Activated CD4-positive, alpha-beta T cell treated with anti-CD3 and anti-CD28 coated beads for 36 hours (primary cell): ENCODE data around the gene FAM107B. TPM values are rescaled to one million over a fixed set of nuclear protein-coding genes. Genes with fewer than 3 reads are reported as not detected.

ENCODE experiments used
- ATAC-seq: fragments of 200-7000 bp; cut with Tn5 transposase; one replicate; pipeline ENCODE4 v1.10.0; 2021; ENCODE audit warnings: mild to moderate bottlenecking, moderate library complexity
- CTCF ChIA-PET: fragments of 350-600 bp; sonication (Branson Sonifier 250); formaldehyde crosslinking; loops from one replicate; lab custom pipeline; 2021; ENCODE audit warnings: antibody characterized with exemption; lab: Charles Lee
- POLR2A ChIA-PET: fragments of 350-600 bp; sonication (Branson Sonifier 250); formaldehyde crosslinking; loops from one replicate; lab custom pipeline; 2021; ENCODE audit warnings: antibody characterized with exemption, inconsistent platforms; lab: Charles Lee
- DNase-seq: peaks from one replicate; pipeline ENCODE4 v3.0.0-alpha.2; 2020
- H3K27ac Mint-ChIP-seq: one replicate; pipeline ENCODE4 v1.8.0; 2021; ENCODE audit warnings: mixed read lengths
- H3K27me3 Mint-ChIP-seq: one replicate; pipeline ENCODE4 v1.8.0; 2021; ENCODE audit warnings: mixed read lengths
- H3K36me3 Mint-ChIP-seq: one replicate; pipeline ENCODE4 v1.8.0; 2021; ENCODE audit warnings: low read depth, mixed read lengths
- H3K4me1 Mint-ChIP-seq: one replicate; pipeline ENCODE4 v1.8.0; 2021; ENCODE audit warnings: mixed read lengths
- H3K4me3 Mint-ChIP-seq: one replicate; pipeline ENCODE4 v1.8.0; 2021; ENCODE audit warnings: mild to moderate bottlenecking, moderate library complexity, mixed read lengths
- H3K9me3 Mint-ChIP-seq: one replicate; pipeline ENCODE4 v1.8.0; 2021; ENCODE audit warnings: low read depth, mixed read lengths
- intact Hi-C, 2 experiments: fragments of 100-400 bp; cut with DNase I in 1 of 2; cut with micrococcal nuclease in 1 of 2; formaldehyde crosslinking; loops; one replicate each; pipeline versions ENCODE4 v1.14.2 to v1.15.1; 2022 to 2024; cut with DNase I, micrococcal nuclease
- total RNA-seq, 2 experiments: library from RNA; stranded (reverse); gene quantifications; one replicate each; pipeline ENCODE4 v1.2.3, GENCODE V29; 2021

FAM107B gene
- total RNA-seq, 2 experiments from 2014 or later: 126 to 148 TPM

DNA sequence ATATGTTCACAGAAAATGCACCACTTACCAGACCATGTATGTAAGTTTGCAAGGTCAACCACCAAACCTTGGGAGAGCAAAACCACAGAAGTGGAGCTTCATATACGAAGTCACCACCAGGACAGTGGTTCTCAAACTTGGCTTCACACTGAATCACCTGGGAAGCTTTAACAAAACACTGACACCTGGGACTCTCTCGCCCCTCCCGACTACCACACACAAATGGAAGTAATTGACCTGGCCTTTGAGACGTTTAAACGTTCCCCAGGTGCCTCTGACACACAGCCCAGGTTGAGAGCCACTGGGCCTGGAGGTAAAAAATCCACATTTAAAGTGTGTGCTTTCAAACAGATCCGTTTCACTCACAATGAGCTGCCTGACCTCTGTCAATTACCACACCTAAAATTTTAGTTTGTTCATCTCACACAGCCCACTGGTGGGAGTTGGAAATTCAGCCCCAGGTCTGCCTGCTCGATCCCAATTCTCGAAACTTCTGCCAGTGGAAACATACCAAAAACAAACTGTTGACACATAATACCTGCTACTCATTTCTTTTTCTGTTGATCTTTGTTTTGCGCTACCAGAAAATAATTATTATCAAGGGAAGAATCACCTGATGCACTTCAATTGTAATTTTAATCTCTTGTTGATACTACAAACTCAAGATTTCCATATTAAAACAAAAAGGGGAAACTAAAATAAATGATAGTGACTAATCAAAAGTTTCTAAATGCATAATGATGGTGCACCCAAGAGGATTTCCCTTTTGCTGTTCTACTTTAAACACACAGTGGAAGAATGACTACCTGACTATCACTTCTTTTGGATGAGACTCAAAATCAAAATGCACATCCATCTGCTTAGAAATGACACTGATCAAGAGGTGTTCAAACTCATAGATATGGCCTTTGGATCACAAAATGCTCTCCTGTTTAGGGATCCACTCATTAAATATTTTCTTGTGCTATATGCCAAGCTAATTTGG is 36.6 kb upstream of the FAM107B start:
- Mint-ChIP-seq H3K9me3 (no peaks in the 10 kb centered on the region), H3K36me3 (no peaks in the 10 kb centered on the region), H3K27me3 (no peaks in the 10 kb centered on the region), H3K4me3 (no peak overlapping the region), H3K27ac (peak overlapping the region; percentile 55), H3K4me1 (peaks cover 25% of the 10 kb centered on the region)
- intact Hi-C loops: loop anchor here (5.0 kb wide), 3 partner anchors 149 to 209 kb away; no protein-coding TSS in a partner anchor
- ATAC-seq: peak; percentile 77
- no peak for DNase-seq
- ChIA-PET POLR2A (no interaction called here), CTCF (interaction anchor here (0.7 to 1.5 kb wide), 2 partner anchors 26 to 268 kb away, joined by 3 read pairs; partner anchors contain the start of gene CDNF)

DNA sequence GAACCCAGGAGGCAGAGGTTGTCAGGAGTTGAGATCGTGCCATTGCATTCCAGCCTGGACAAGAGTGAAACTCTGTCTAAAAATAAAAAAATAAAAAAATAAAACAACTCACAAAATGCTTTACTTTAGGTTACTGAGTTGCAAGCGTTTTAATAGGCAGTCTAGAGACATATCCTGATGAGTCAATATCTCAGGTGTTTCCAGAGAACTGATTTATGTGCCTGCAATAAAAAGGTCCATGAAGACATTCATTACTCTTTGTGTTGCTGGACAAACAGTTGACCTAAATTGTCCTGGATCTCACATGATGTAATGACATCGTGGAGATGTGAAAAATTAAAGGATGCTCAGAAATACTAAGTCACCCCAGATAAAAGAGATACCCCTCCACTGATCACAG is 31.6 kb upstream of the FAM107B start:
- intact Hi-C loops: no loop called here
- H3K4me3 Mint-ChIP-seq: no peak overlapping the region
- POLR2A ChIA-PET: no interaction called here
- H3K9me3 Mint-ChIP-seq: no peaks in the 10 kb centered on the region
- peaks cover 8% of the 10 kb centered on the region for H3K4me1 Mint-ChIP-seq
- CTCF ChIA-PET: interaction anchor here (1.0 kb wide), 1 partner anchor 13 kb away, joined by 3 read pairs; no protein-coding TSS in a partner anchor
- H3K27me3 Mint-ChIP-seq: no peaks in the 10 kb centered on the region
- H3K27ac Mint-ChIP-seq: no peak overlapping the region
- DNase-seq (no peak), ATAC-seq (no peak)
- H3K36me3 Mint-ChIP-seq: no peaks in the 10 kb centered on the region

DNA sequence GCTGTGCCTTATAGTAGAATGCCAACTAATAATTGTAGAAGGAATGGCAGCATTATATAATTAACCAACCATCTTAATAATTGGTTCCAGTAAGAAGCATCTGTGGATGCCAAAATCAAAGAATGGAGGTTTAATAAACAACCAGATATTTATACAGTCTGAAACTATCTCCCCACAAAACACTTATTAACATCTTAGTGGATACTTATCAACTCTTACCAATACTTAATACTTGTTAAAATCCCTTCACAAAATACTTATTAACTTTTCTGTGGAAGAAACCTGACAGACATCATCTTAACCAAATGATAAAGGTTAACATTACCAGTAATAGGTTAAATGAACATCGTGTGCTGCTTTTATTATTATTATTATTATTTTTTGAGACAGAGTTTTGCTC is 29.1 kb upstream of the FAM107B start:
- intact Hi-C loops: no loop called here
- ChIA-PET CTCF (no interaction called here), POLR2A (no interaction called here)
- Mint-ChIP-seq H3K4me1 (no peaks in the 10 kb centered on the region), H3K36me3 (no peaks in the 10 kb centered on the region), H3K4me3 (no peak overlapping the region), H3K9me3 (no peaks in the 10 kb centered on the region), H3K27ac (no peak overlapping the region), H3K27me3 (no peaks in the 10 kb centered on the region)
- DNase-seq: no peak
- no peak for ATAC-seq

DNA sequence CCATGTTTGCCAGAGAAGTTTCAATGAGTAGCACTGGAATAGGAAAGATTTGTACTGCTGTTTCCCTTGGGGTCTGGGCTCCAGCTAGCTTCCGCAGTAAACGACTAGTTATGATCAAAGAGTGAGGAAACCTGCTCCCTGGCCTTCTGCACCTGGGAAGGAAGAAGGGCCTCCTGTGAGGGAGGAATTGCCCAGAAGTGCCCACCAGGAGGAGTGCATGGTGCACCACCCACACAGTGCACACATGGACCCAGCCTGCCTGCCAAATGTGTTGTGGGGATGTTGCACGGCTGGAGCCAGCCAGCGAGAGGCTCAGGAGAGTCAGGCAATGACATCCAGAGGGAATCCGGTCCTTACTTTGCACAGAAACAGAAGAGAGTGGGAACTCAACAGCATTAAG is 27.0 kb upstream of the FAM107B start:
- ChIA-PET CTCF (interaction anchor here (0.6 to 1.2 kb wide), 2 partner anchors 14 to 367 kb away, joined by 3 read pairs; no protein-coding TSS in a partner anchor), POLR2A (interaction anchor here (0.6 kb wide), 1 partner anchor 540 kb away, joined by 3 read pairs; no protein-coding TSS in a partner anchor)
- no peak overlapping the region for H3K27ac Mint-ChIP-seq
- intact Hi-C loops: no loop called here
- no peaks in the 10 kb centered on the region for H3K27me3 Mint-ChIP-seq
- no peaks in the 10 kb centered on the region for H3K4me1 Mint-ChIP-seq
- no peak overlapping the region for H3K4me3 Mint-ChIP-seq
- no peak for ATAC-seq
- H3K36me3 Mint-ChIP-seq: no peaks in the 10 kb centered on the region
- H3K9me3 Mint-ChIP-seq: no peaks in the 10 kb centered on the region
- DNase-seq: no peak

DNA sequence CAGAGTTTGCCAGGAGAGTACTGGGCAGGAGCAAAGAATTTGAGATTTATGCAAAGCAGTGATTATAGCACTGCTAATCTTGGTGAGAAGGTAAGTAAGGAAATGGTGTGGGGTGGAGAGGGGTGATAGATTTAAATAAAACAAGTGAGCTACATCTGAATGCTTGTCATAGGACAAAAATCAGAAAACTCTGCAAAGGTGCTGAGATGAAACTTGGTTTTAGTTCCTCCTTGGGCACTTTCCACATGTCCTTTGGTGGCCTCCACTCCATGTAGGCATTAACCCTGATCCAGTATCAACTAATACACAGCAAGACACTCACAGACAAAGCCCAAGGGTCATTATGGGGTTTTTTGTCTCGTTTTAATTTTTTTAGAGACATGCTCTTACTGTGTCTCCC is 25.7 kb upstream of the FAM107B start:
- CTCF ChIA-PET: interaction anchor here (0.6 to 1.3 kb wide), 3 partner anchors 264 to 305 kb away, joined by 3 to 4 read pairs (median 3); no protein-coding TSS in a partner anchor
- DNase-seq (no peak), ATAC-seq (no peak)
- Mint-ChIP-seq H3K4me1 (no peaks in the 10 kb centered on the region), H3K27ac (no peak overlapping the region), H3K4me3 (no peak overlapping the region), H3K9me3 (no peaks in the 10 kb centered on the region), H3K36me3 (no peaks in the 10 kb centered on the region), H3K27me3 (no peaks in the 10 kb centered on the region)
- POLR2A ChIA-PET: no interaction called here
- intact Hi-C loops: no loop called here

DNA sequence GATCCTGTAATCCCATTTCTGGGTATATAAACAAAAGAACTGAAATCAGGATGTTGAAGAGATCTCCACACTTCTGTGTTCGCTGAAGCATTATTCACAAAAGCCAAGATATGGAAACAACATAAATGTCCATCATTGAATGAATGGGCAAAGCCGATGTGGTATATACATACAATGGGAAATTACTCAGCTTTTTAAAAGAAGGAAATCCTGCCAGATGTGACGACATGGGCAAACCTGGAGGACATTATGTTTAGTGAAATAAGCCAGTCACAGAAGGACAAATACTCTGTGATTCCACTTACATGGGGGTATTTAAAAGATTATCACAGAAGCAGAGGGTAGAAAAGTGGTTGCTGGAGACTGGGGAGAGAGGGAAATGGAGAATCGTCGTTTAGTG is 23.9 kb upstream of the FAM107B start:
- no peak for ATAC-seq
- CTCF ChIA-PET: no interaction called here

DNA sequence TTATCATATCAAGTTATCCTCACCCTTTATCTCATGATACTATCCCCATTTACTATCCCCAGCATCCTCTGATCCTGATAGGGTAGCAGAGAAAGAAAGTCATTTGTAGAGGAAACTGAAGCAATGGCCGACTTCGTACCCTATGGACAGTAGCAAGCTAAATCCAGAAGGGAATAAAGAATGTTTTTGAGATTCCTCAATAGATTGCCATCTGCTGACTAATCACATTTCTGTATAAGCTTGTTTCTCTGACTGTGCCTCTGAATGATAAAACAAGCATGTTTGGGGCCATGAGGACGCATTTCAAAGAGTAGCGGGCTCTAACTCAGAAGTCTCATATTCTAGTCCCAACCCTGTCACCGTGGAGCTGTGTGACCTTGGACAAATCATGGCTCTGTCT is 13.2 kb upstream of the FAM107B start:
- CTCF ChIA-PET: no interaction called here
- Mint-ChIP-seq H3K4me1 (no peaks in the 10 kb centered on the region), H3K27me3 (no peaks in the 10 kb centered on the region), H3K9me3 (peaks cover 6% of the 10 kb centered on the region), H3K4me3 (no peak overlapping the region), H3K36me3 (no peaks in the 10 kb centered on the region), H3K27ac (no peak overlapping the region)
- no peak for ATAC-seq
- intact Hi-C loops: no loop called here
- DNase-seq: no peak
- POLR2A ChIA-PET: no interaction called here

More for the DNA sequence above, 23.9 kb upstream of the FAM107B start:
- no peaks in the 10 kb centered on the region for H3K4me1 Mint-ChIP-seq
- H3K4me3 Mint-ChIP-seq: no peak overlapping the region
- H3K36me3 Mint-ChIP-seq: no peaks in the 10 kb centered on the region
- no peak overlapping the region for H3K27ac Mint-ChIP-seq
- no peak for DNase-seq
- no peaks in the 10 kb centered on the region for H3K27me3 Mint-ChIP-seq
- intact Hi-C loops: no loop called here
- no peaks in the 10 kb centered on the region for H3K9me3 Mint-ChIP-seq
- POLR2A ChIA-PET: no interaction called here

DNA sequence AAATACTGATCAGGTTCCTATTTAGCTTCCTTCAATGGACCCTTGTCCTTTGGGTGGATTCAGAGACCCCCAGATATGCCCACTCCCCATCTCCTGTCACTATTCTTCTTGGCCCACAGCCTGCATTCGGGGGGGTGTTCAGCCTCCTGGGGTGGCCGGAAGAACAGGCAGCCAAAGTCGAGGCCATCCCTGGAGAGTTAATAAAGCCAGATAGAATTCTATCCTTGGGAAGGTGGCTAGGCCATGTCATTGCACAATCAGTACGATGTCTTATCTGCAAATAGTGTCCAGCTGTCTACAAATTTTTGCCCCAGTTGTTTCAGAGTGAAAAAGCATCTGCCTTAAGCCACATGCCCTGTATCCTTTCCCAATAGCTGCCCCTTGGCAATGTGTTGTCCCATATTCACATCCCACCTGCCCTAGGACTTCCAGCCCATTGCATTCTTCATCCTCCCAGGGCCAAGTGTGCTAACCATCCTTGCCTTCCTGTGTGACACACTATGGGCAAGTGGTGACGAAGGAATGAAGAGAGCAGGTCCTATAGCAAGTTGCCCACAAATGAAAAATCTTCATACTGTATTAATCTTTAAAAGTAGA is 9.9 kb upstream of the FAM107B start:
- CTCF ChIA-PET: no interaction called here
- Mint-ChIP-seq H3K27me3 (no peaks in the 10 kb centered on the region), H3K36me3 (no peaks in the 10 kb centered on the region), H3K27ac (no peak overlapping the region), H3K4me1 (peaks cover 5% of the 10 kb centered on the region), H3K4me3 (no peak overlapping the region), H3K9me3 (peaks cover 6% of the 10 kb centered on the region)
- POLR2A ChIA-PET: no interaction called here
- intact Hi-C loops: no loop called here
- DNase-seq: no peak
- ATAC-seq: no peak

DNA sequence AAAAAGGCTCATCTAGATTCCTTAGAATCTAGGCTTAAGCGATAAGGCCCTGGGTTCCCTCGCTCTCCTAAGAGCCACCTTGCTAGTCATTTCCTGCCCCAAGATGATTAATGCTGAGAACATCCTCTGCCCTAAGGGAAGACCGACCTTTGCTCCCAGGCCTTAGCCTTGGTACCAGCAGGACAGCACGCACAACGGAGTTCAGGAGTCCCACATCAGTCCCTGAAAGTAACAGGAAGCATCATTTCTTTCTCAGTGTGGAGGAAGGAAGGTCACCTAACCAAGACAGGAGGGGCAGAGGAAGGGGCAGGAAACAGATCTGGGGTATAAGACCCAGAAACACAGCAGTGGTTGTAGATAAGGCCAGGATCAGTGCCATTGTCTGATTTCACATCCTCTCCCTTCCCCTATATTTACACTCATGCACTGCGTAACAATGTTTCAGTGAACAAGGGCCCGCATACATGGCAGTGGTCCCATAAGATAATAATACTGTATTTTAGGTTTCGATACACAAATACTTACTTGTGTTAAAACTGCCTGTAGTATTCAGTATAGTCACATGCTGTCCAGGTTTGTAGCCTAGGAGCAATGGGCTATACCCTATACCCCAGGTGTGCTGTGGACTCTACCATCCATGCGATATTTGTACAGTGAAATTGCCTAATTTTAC is 8.1 kb upstream of the FAM107B start:
- ChIA-PET POLR2A (no interaction called here), CTCF (no interaction called here)
- no peaks in the 10 kb centered on the region for H3K27me3 Mint-ChIP-seq
- intact Hi-C loops: no loop called here
- H3K4me3 Mint-ChIP-seq: no peak overlapping the region
- H3K27ac Mint-ChIP-seq: no peak overlapping the region
- peak; percentile 81 for ATAC-seq
- peaks cover 6% of the 10 kb centered on the region for H3K9me3 Mint-ChIP-seq
- no peaks in the 10 kb centered on the region for H3K36me3 Mint-ChIP-seq
- peaks cover 7% of the 10 kb centered on the region for H3K4me1 Mint-ChIP-seq
- peak; percentile 17 for DNase-seq

DNA sequence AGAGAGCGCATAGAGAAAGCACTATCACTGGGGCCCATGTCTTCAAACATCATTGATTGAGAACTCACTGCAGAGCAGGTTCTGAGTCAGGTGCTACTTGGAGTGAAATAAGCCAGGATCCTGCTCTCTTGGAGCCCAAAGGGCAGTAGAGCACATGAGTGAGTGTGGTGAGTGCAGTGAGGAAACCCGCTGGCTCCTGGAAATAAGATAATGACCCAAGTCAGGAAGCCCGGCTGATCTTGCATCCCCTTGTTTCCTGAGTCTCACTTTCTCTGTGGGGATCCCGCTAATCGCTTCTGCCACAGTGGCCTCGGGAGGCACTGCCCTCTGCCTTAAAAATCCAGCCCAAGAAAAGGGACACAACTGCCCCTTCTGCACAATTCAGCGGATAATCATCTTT is 7.1 kb upstream of the FAM107B start:
- POLR2A ChIA-PET: no interaction called here
- Mint-ChIP-seq H3K4me1 (peaks cover 7% of the 10 kb centered on the region), H3K27me3 (no peaks in the 10 kb centered on the region), H3K9me3 (peaks cover 6% of the 10 kb centered on the region), H3K4me3 (no peak overlapping the region), H3K27ac (no peak overlapping the region), H3K36me3 (no peaks in the 10 kb centered on the region)
- CTCF ChIA-PET: no interaction called here
- DNase-seq (no peak), ATAC-seq (no peak)
- intact Hi-C loops: no loop called here

DNA sequence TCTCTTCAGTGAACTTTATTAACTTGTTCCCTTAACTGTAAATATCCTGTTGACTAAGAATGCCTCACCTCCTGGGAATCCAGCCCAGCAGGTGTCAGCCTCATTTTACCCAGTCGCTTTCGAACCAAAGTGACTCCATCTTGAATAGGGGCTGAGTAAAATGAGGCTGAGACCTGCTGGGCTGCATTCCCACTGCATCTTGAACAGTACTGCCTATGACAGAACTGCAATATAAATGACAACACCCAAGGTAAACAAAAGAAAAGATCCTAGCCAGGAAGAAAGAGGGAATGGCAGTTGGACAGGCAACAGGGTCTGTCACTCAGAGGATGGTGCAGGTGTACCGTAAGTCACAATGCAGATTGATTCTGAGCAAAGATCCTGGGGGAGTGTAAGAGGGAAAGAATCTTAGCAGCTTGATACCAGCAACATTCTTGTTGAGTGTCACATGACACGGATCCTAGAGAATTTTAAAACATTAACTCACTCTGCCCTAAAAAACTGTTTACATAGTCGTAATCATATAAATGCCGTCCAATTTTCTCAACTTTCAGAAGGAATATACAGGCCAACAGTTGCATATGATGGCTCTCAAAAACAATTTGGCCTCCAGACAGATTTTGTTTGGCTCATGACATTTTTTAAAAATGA is 4.4 kb upstream of the FAM107B start:
- Mint-ChIP-seq H3K4me1 (peaks cover 7% of the 10 kb centered on the region), H3K27me3 (no peaks in the 10 kb centered on the region), H3K4me3 (no peak overlapping the region), H3K36me3 (no peaks in the 10 kb centered on the region), H3K9me3 (no peaks in the 10 kb centered on the region), H3K27ac (no peak overlapping the region)
- DNase-seq: no peak
- ChIA-PET CTCF (no interaction called here), POLR2A (no interaction called here)
- ATAC-seq: no peak
- intact Hi-C loops: no loop called here
